NT2/D1 (cell line): Measurements from ENCODE around the gene PDCD1.

Source experiments
- SUZ12 ChIP-seq: IDR thresholded peaks from 2 replicates; pipeline ENCODE4 v1.6.1; 2011; ENCODE audit not compliant: insufficient read length, insufficient read depth; ENCODE audit errors: extremely low read depth
- YY1 ChIP-seq: IDR thresholded peaks from 2 replicates; pipeline ENCODE4 v1.6.1; 2011; ENCODE audit not compliant: insufficient read length, insufficient read depth
- ZNF274 ChIP-seq: IDR thresholded peaks from 2 replicates; pipeline ENCODE4 v1.6.1; 2011; ENCODE audit warnings: mild to moderate bottlenecking, low read depth, low read length

DNA sequence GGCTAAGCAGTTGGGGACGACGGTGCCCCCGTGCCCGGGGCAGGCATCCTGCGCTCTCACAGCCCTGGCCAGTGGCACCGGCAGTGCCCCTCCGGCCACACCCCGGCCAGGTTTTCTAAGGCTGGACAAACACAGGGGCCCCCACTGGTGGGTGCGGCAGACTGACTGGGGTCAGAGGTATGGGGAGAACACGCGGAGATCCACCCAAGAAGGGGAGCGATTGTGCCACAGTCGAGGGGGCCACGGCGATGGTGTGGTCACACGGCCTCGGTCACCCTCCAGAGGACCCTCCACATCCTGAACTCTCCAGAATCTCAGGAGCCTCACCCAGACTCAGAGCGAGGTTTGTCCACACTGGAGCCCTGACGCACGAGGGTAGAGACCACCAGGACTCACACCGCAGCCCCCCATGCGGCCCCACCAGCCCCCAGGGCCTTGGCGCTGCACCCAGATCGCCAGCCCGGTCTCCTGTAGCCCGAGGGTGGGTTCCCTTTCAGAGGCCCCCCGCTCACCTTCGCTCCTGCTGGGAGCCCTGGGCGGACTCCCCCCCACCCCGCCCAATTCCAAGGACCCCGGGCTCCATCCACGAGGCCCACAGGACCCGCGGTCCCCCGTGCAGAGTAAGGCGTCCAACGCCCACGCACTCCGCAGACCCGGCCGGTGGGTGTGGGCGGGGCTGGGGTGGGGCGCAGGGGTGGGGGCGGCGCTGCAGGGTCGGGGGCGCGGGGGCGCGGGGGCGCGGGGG is 15.2 kb downstream of the PDCD1 start:
- TF ChIP-seq ZNF274 (no peak), SUZ12 (no peak), YY1 (no peak)
